ENCODE measurements around the gene GPR176.

The GPR176 gene

DNA sequence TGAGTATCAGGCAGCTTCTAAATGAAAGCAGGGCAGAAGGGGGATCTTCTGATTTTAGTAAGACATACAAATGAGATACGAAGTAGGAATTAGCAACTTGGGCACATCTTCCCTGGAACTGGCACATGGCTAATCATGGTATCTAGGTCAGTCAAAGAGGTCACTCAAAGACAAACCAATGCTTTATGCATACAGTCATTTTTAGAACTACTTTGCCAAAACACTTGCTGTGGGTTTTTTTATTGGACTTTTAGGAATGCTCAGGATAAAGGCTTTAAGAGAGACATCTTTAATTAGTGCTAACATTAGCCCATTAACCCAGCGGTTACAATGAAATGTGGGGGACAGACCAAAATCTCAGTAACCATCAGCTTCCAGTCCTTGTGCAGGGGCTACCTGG is 51.7 kb downstream of the GPR176 start:
- no peak overlapping the region for H3K9ac ChIP-seq (ENCODE audit: low read length)

DNA sequence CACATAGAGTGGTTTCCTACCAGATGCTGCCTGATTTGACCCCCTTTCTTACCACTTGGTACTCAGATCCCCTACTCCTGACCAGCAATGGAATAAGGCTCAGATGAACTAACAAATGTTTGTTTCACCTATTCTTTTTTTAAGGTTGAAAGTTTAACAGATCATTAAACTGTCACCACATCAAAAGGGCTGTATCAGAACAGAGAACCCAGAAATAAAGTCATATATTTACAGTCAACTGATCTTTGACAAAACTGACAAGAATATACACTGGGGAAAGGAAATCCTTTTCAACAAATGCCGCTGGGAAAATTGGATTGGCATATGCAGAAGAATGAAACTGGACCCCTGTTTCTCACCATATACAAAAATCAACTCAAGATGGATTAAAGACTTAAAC is 56.0 kb downstream of the GPR176 start:
- H3K36me3 ChIP-seq (ENCODE audit: control insufficient read depth, insufficient read depth, low read length) = no peaks in the 10 kb centered on the region
- no peak overlapping the region for H3K9ac ChIP-seq (ENCODE audit: low read length)
- H3K4me1 ChIP-seq (ENCODE audit: control insufficient read depth, insufficient read depth, low read length) = peaks cover 13% of the 10 kb centered on the region
- no peaks in the 10 kb centered on the region for H3K27me3 ChIP-seq (ENCODE audit: control insufficient read depth, insufficient read depth, low read length)
- H3K4me3 ChIP-seq (ENCODE audit: low read length) = no peak overlapping the region
- H3K9me3 ChIP-seq (ENCODE audit: control insufficient read depth, low read length) = no peaks in the 10 kb centered on the region

More for the DNA sequence above, 51.7 kb downstream of the GPR176 start:
- H3K27me3 ChIP-seq (ENCODE audit: control insufficient read depth, insufficient read depth, low read length) = no peaks in the 10 kb centered on the region
- H3K9me3 ChIP-seq (ENCODE audit: control insufficient read depth, low read length) = no peaks in the 10 kb centered on the region
- no peaks in the 10 kb centered on the region for H3K36me3 ChIP-seq (ENCODE audit: control insufficient read depth, insufficient read depth, low read length)
- no peaks in the 10 kb centered on the region for H3K4me1 ChIP-seq (ENCODE audit: control insufficient read depth, insufficient read depth, low read length)
- no peak overlapping the region for H3K4me3 ChIP-seq (ENCODE audit: low read length)

DNA sequence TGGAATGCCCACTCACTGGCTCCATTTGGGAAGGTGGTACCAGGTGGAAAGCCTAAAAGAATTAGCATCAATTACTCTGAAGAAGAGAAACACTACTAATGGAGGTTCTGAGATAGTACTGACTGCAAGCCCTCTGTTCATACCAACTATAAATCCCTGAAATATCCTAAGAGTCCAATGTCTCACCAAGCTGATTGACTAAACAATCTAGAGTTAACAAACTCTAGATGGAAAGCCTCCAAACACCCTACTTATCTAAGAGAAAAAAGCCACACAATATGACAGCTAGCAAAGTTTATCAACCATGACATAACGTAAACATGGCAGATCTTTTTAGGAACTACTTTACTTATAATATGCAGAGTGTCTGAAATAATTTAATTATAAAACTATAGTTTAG is 59.2 kb downstream of the GPR176 start:
- no peaks in the 10 kb centered on the region for H3K36me3 ChIP-seq (ENCODE audit: control insufficient read depth, insufficient read depth, low read length)
- H3K4me3 ChIP-seq (ENCODE audit: low read length) = no peak overlapping the region
- H3K27me3 ChIP-seq (ENCODE audit: control insufficient read depth, insufficient read depth, low read length) = no peaks in the 10 kb centered on the region
- no peak overlapping the region for H3K9ac ChIP-seq (ENCODE audit: low read length)
- peaks cover 13% of the 10 kb centered on the region for H3K4me1 ChIP-seq (ENCODE audit: control insufficient read depth, insufficient read depth, low read length)
- no peaks in the 10 kb centered on the region for H3K9me3 ChIP-seq (ENCODE audit: control insufficient read depth, low read length)

DNA sequence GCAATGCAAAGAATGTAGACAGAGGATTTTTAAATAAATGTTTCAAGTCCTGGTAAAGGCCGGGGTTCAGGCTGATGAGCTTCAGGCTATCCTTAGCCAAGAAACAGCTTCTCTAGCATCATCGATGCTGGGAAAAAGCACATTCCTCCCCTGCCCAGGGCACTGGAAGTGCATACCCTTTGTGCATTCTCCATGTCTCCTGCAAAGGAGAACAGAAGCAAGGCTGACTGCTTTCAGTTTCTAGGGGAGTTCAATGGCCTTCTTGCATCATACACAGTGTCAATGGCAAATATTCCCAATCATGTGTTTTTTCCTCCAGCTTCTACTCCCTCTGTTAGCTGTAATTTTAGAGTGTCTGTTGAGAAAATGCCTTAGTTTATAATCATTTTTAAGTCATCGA is 59.9 kb downstream of the GPR176 start:
- Histone ChIP-seq H3K27me3 (ENCODE audit: control insufficient read depth, insufficient read depth, low read length) (no peaks in the 10 kb centered on the region), H3K9me3 (ENCODE audit: control insufficient read depth, low read length) (no peaks in the 10 kb centered on the region), H3K9ac (ENCODE audit: low read length) (no peak overlapping the region), H3K4me1 (ENCODE audit: control insufficient read depth, insufficient read depth, low read length) (peaks cover 13% of the 10 kb centered on the region), H3K36me3 (ENCODE audit: control insufficient read depth, insufficient read depth, low read length) (no peaks in the 10 kb centered on the region), H3K4me3 (ENCODE audit: low read length) (no peak overlapping the region)

DNA sequence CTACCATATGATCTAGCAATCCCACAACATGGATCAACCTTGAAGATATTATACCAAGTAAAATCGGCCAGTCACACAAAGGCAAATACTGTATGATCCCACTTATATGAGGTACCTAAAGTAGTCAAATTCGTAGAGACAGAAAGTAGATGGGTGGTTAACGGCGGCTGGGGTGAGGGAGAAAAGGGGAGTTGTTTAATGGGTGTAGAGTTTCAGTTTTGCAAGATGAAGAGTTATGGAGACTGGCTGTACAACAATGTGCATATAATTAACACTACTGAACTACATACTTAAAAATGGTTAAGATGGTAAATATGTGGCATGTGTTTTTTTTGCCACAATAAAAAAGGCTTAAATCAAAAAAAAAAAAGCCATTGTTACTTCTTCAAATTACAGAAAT is 60.4 kb downstream of the GPR176 start:
- Histone ChIP-seq H3K9ac (ENCODE audit: low read length) (no peak overlapping the region), H3K9me3 (ENCODE audit: control insufficient read depth, low read length) (no peaks in the 10 kb centered on the region), H3K4me1 (ENCODE audit: control insufficient read depth, insufficient read depth, low read length) (peaks cover 13% of the 10 kb centered on the region), H3K36me3 (ENCODE audit: control insufficient read depth, insufficient read depth, low read length) (no peaks in the 10 kb centered on the region), H3K4me3 (ENCODE audit: low read length) (no peak overlapping the region), H3K27me3 (ENCODE audit: control insufficient read depth, insufficient read depth, low read length) (no peaks in the 10 kb centered on the region)

DNA sequence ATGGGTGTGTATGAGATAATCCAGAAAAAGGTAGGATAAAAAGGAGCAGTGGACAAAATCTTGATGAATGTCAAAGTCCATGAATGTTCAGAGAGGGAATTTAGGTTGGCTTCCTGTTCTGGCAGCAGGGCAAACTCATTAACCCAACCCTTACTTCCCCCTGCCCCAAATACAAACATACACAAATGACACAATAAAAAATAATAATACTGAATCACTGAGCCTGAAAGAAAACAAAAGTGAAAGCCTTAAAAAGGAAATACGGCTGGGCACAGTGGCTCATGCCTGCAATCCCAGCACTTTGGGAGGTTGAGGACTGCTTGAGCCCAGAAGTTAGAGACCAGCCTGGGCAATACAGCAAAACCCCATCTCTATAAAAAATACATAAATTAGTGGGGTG is 62.9 kb downstream of the GPR176 start:
- Histone ChIP-seq H3K4me1 (ENCODE audit: control insufficient read depth, insufficient read depth, low read length) (peaks cover 13% of the 10 kb centered on the region), H3K27me3 (ENCODE audit: control insufficient read depth, insufficient read depth, low read length) (no peaks in the 10 kb centered on the region)

DNA sequence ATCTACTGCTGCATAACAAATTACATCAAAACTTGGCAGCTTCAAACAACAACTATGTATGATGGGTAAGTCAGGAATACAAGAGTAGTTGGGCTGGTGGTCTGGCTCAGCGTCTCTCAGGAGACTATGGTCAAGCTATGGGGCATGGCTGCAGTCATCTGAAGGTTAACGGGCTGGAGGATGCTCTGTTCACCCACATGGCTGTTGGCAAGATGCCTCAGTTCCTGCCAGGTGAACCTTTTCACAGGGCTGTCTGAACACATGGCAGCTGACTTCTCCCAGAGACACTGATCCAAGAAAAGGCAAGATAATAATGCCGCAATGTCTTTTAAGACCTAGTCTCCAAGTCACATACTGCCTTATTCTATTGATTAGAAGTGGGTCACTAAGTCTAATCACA is 63.7 kb downstream of the GPR176 start:
- H3K27me3 ChIP-seq (ENCODE audit: control insufficient read depth, insufficient read depth, low read length) = no peaks in the 10 kb centered on the region
- H3K9me3 ChIP-seq (ENCODE audit: control insufficient read depth, low read length) = no peaks in the 10 kb centered on the region
- H3K4me3 ChIP-seq (ENCODE audit: low read length) = no peak overlapping the region
- H3K36me3 ChIP-seq (ENCODE audit: control insufficient read depth, insufficient read depth, low read length) = no peaks in the 10 kb centered on the region
- no peak overlapping the region for H3K9ac ChIP-seq (ENCODE audit: low read length)
- H3K4me1 ChIP-seq (ENCODE audit: control insufficient read depth, insufficient read depth, low read length) = peaks cover 13% of the 10 kb centered on the region

More for the DNA sequence above, 62.9 kb downstream of the GPR176 start:
- Histone ChIP-seq H3K36me3 (ENCODE audit: control insufficient read depth, insufficient read depth, low read length) (no peaks in the 10 kb centered on the region), H3K9ac (ENCODE audit: low read length) (no peak overlapping the region), H3K9me3 (ENCODE audit: control insufficient read depth, low read length) (no peaks in the 10 kb centered on the region), H3K4me3 (ENCODE audit: low read length) (no peak overlapping the region)

DNA sequence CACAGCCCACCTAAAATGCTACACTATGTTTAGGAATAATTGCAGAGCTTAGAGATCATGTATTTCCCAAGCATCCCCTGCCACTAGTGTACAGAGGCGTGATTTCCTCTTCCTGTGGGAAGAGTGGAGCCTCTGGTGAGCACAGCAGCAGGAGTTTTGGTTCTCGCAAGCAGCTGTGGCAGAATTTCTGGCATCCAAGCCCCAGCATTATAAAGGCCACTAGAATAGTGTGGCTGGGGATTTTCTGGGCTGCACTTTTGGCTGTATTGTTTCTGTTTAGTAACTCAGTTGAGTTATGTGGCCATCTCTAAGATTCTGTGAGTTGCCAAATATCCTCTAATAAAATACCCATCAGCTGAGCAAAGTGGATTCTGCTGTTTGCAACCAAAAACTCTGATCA is 64.7 kb downstream of the GPR176 start:
- peaks cover 6% of the 10 kb centered on the region for H3K4me1 ChIP-seq (ENCODE audit: control insufficient read depth, insufficient read depth, low read length)
- H3K9ac ChIP-seq (ENCODE audit: low read length) = no peak overlapping the region
- no peaks in the 10 kb centered on the region for H3K36me3 ChIP-seq (ENCODE audit: control insufficient read depth, insufficient read depth, low read length)
- H3K4me3 ChIP-seq (ENCODE audit: low read length) = no peak overlapping the region
- H3K27me3 ChIP-seq (ENCODE audit: control insufficient read depth, insufficient read depth, low read length) = no peaks in the 10 kb centered on the region
- no peaks in the 10 kb centered on the region for H3K9me3 ChIP-seq (ENCODE audit: control insufficient read depth, low read length)

DNA sequence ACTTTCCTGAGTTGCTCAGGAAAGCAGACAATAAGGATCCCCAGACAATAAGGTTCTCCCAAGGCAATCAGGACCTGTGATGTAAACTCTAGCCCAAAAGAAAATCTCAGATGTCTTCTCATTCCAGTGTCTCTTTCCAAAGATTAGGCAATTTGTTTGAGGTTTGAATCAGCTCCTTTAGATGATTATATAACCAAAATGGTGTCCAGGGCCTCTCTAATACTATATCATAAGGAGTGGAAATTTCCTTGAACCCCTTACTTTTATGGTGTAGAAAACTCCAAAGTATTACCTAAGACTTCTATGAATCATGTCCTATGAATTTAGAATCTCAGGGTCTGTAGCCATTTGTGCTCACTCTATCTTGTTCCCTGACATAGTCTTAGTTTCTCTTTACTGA is 65.9 kb downstream of the GPR176 start:
- no peaks in the 10 kb centered on the region for H3K4me1 ChIP-seq (ENCODE audit: control insufficient read depth, insufficient read depth, low read length)
- no peak overlapping the region for H3K4me3 ChIP-seq (ENCODE audit: low read length)
- H3K27me3 ChIP-seq (ENCODE audit: control insufficient read depth, insufficient read depth, low read length) = no peaks in the 10 kb centered on the region
- H3K9ac ChIP-seq (ENCODE audit: low read length) = no peak overlapping the region
- no peaks in the 10 kb centered on the region for H3K9me3 ChIP-seq (ENCODE audit: control insufficient read depth, low read length)
- no peaks in the 10 kb centered on the region for H3K36me3 ChIP-seq (ENCODE audit: control insufficient read depth, insufficient read depth, low read length)

DNA sequence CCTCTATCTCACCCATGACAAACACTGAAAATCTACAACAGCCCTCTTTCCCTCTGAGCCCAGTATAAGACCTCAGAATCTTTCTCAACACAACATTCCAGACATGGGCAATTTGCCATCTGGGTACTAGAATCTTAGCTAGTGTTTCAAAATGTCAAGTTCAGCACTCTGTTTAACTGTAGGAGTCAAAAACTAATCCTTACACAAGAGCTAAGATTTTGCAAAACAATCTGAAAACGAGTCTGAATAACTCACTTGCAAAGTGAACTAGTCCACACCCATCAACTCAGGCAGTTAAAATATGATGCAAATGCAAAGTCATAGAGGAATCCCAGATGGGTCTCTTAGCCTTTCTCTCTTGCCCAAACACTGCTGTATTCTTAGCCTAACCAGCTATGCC is 67.8 kb downstream of the GPR176 start:
- no peaks in the 10 kb centered on the region for H3K4me1 ChIP-seq (ENCODE audit: control insufficient read depth, insufficient read depth, low read length)
- no peak overlapping the region for H3K9ac ChIP-seq (ENCODE audit: low read length)
- no peaks in the 10 kb centered on the region for H3K9me3 ChIP-seq (ENCODE audit: control insufficient read depth, low read length)
- no peaks in the 10 kb centered on the region for H3K36me3 ChIP-seq (ENCODE audit: control insufficient read depth, insufficient read depth, low read length)
- H3K27me3 ChIP-seq (ENCODE audit: control insufficient read depth, insufficient read depth, low read length) = no peaks in the 10 kb centered on the region
- H3K4me3 ChIP-seq (ENCODE audit: low read length) = no peak overlapping the region

DNA sequence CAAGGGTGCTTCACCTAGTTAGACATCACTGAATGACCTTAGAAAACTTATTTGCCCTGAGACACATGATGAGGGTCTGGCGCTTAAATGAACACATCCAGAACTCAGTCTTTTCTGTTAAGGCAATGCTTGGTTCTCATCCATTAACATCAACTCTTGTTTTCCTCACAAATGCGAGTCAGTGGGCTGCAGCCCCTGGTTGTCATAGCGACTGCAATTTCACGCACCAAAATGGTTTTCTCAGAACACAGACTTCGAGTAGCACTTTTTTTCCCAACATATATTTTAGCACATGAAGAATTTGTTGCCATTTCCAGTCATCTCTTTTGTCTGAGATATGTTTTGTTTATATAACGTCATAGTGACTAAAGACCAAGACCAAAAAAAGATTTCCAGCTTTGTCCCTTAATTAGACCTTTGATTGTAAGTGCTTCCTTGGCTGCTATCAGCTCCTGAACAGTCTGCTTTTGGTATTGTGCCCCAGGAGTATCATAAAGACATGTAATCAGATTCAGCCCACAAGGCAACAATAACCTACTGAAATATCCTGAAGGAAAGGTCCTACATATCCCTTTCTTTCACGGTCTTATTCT is 68.5 kb downstream of the GPR176 start:
- Histone ChIP-seq H3K4me1 (ENCODE audit: control insufficient read depth, insufficient read depth, low read length) (no peaks in the 10 kb centered on the region), H3K9ac (ENCODE audit: low read length) (no peak overlapping the region), H3K36me3 (ENCODE audit: control insufficient read depth, insufficient read depth, low read length) (no peaks in the 10 kb centered on the region), H3K4me3 (ENCODE audit: low read length) (no peak overlapping the region), H3K9me3 (ENCODE audit: control insufficient read depth, low read length) (no peaks in the 10 kb centered on the region), H3K27me3 (ENCODE audit: control insufficient read depth, insufficient read depth, low read length) (no peaks in the 10 kb centered on the region)

DNA sequence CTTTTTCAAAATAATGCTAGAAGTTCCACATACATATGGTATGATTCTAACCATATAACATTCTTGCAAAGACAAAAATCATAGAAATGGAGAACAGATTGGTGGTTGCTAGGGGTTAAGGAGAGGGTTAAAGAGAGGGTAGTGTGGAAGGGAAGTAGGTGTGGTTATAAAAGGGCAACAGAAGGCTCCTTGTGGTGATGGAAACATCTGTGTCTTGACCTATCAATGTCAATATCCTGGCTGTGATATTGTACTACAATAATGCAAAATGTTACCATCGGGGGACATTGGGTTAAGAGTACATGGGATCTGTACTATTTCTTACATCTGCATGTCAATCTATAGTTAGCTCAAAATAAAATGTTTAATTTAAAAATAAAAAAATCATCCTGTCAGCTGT is 69.6 kb downstream of the GPR176 start:
- H3K9me3 ChIP-seq (ENCODE audit: control insufficient read depth, low read length) = no peaks in the 10 kb centered on the region
- no peak overlapping the region for H3K4me3 ChIP-seq (ENCODE audit: low read length)
- H3K36me3 ChIP-seq (ENCODE audit: control insufficient read depth, insufficient read depth, low read length) = no peaks in the 10 kb centered on the region
- no peaks in the 10 kb centered on the region for H3K4me1 ChIP-seq (ENCODE audit: control insufficient read depth, insufficient read depth, low read length)
- H3K27me3 ChIP-seq (ENCODE audit: control insufficient read depth, insufficient read depth, low read length) = no peaks in the 10 kb centered on the region
- H3K9ac ChIP-seq (ENCODE audit: low read length) = no peak overlapping the region

DNA sequence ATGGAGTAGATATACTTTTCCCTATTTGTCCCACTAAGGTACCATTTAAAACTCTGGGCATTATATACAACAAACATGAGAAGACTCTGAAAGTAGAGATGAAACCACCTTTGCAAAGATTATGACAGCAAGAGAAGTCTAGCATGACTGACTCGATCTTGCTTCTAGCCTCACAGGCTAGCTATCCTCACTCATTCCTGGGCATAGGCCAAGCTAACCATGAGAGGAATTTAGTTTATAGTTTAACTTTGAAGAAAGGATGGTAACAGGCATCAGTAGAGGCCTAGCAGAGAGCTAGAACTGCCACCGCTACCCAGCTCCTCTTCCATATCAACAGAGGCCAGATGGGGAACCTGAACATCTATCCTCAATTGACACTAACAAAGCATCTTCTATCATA is 74.0 kb downstream of the GPR176 start:
- Histone ChIP-seq H3K4me1 (ENCODE audit: control insufficient read depth, insufficient read depth, low read length) (no peaks in the 10 kb centered on the region), H3K4me3 (ENCODE audit: low read length) (no peak overlapping the region), H3K27me3 (ENCODE audit: control insufficient read depth, insufficient read depth, low read length) (no peaks in the 10 kb centered on the region), H3K9me3 (ENCODE audit: control insufficient read depth, low read length) (no peaks in the 10 kb centered on the region), H3K9ac (ENCODE audit: low read length) (no peak overlapping the region), H3K36me3 (ENCODE audit: control insufficient read depth, insufficient read depth, low read length) (no peaks in the 10 kb centered on the region)

Measured in mucosa of stomach (tissue), 1 donor.